SU-DHL-6 (cell line): Measurements from ENCODE around the gene PPM1M.

Experiments
- EZH2phosphoT487 ChIP-seq: fragments of 200-600 bp; sonication (generic), shearing (Covaris generic); conservative IDR thresholded peaks from 2 replicates; pipeline ENCODE4 v1.6.1; 2018; ENCODE audit warnings: mild to moderate bottlenecking, antibody characterized with exemption, low read length, moderate library complexity, mixed read lengths
- TF ChIP-seq, protein P1 (sequence below): fragments of 200-600 bp; sonication (generic); IDR thresholded peaks from one replicate; pipeline ENCODE4 v1.5.1; 2017; ENCODE audit warnings: antibody characterized with exemption, mild to moderate bottlenecking, low read length, moderate library complexity; ENCODE audit not compliant: insufficient read depth, poor library complexity, severe bottlenecking

DNA sequence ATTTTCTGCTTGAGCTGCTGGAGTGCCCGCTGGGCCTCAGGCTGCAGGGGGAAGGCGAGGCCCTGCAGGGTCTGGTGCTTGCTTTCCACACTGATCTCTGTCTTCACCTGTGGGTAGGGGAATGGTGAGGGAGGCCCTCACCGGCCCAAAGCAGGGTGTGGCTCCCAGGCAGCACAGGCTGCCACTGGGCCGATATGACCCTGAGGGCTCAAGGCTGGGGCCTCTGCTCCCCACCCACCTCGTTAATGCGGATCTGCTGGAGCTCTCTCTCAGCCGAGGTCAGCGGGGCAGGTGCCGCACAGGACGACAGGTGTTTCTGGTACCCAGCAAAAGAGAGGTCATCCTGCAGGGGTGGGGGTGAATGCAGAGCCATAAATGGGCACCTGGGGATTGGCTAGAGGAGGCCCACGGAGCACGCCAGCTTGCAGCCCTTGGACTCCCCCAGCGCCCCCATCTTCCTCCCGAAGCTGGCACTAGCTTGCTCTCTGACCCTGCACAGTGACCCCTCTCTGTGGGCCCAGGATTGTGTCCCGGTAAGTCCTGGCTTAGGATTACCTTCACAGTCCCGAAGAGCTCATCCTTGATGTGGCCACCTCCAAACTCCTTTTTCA lies 14.6 kb upstream of the PPM1M start:
- TF ChIP-seq, protein P1, sequence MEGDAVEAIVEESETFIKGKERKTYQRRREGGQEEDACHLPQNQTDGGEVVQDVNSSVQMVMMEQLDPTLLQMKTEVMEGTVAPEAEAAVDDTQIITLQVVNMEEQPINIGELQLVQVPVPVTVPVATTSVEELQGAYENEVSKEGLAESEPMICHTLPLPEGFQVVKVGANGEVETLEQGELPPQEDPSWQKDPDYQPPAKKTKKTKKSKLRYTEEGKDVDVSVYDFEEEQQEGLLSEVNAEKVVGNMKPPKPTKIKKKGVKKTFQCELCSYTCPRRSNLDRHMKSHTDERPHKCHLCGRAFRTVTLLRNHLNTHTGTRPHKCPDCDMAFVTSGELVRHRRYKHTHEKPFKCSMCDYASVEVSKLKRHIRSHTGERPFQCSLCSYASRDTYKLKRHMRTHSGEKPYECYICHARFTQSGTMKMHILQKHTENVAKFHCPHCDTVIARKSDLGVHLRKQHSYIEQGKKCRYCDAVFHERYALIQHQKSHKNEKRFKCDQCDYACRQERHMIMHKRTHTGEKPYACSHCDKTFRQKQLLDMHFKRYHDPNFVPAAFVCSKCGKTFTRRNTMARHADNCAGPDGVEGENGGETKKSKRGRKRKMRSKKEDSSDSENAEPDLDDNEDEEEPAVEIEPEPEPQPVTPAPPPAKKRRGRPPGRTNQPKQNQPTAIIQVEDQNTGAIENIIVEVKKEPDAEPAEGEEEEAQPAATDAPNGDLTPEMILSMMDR: no peak
- no peak for TF ChIP-seq EZH2phosphoT487
